ENCODE measurements around the gene DHX35. TPM values are rescaled to one million over a fixed set of nuclear protein-coding genes. Genes with fewer than 3 reads are reported as not detected.

DHX35 gene
- total RNA-seq, 1 experiment from 2014 or later, result 12.1 TPM

GRCh38 chr20:39016041-39016440 lies 53.9 kb downstream of the DHX35 start:
- DNase-seq (ENCODE audit: extremely low read depth, low read depth), result no peak

GRCh38 chr20:39016506-39016905 lies 54.4 kb downstream of the DHX35 start:
- no peak for DNase-seq (ENCODE audit: extremely low read depth, low read depth)

- no peak for DNase-seq (ENCODE audit: extremely low read depth, low read depth)
These were observed 56.9 kb downstream of the DHX35 start for GRCh38 chr20:39019027-39019426.

- no peak for DNase-seq (ENCODE audit: extremely low read depth, low read depth)
These were observed 57.7 kb downstream of the DHX35 start for GRCh38 chr20:39019805-39020325.

GRCh38 chr20:39021748-39022147 lies 59.6 kb downstream of the DHX35 start:
- no peak for DNase-seq (ENCODE audit: extremely low read depth, low read depth)

- no peak for DNase-seq (ENCODE audit: extremely low read depth, low read depth)
These were observed 63.7 kb downstream of the DHX35 start for GRCh38 chr20:39025883-39026282.

GRCh38 chr20:39029364-39029763 lies 67.2 kb downstream of the DHX35 start:
- DNase-seq (ENCODE audit: extremely low read depth, low read depth), result no peak

- no peak for DNase-seq (ENCODE audit: extremely low read depth, low read depth)
These were observed 70.9 kb downstream of the DHX35 start for GRCh38 chr20:39032997-39033396.

GRCh38 chr20:39036011-39036410 lies 73.9 kb downstream of the DHX35 start:
- DNase-seq (ENCODE audit: extremely low read depth, low read depth), result no peak

GRCh38 chr20:39036851-39037250 lies 74.7 kb downstream of the DHX35 start:
- no peak for DNase-seq (ENCODE audit: extremely low read depth, low read depth)

GRCh38 chr20:39038047-39038446 lies 75.9 kb downstream of the DHX35 start:
- DNase-seq (ENCODE audit: extremely low read depth, low read depth), result no peak

GRCh38 chr20:39038495-39038894 lies 76.4 kb downstream of the DHX35 start:
- no peak for DNase-seq (ENCODE audit: extremely low read depth, low read depth)

- no peak for DNase-seq (ENCODE audit: extremely low read depth, low read depth)
These were observed 77.1 kb downstream of the DHX35 start for GRCh38 chr20:39039261-39039660.

GRCh38 chr20:39040116-39040515 lies 78.0 kb downstream of the DHX35 start:
- DNase-seq (ENCODE audit: extremely low read depth, low read depth), result no peak

- no peak for DNase-seq (ENCODE audit: extremely low read depth, low read depth)
These were observed 78.9 kb downstream of the DHX35 start for GRCh38 chr20:39041067-39041466.

- DNase-seq (ENCODE audit: extremely low read depth, low read depth), result no peak
These were observed 80.4 kb downstream of the DHX35 start for GRCh38 chr20:39042279-39043150.

GRCh38 chr20:39044501-39044900 lies 82.4 kb downstream of the DHX35 start:
- no peak for DNase-seq (ENCODE audit: extremely low read depth, low read depth)

- no peak for DNase-seq (ENCODE audit: extremely low read depth, low read depth)
These were observed 83.5 kb downstream of the DHX35 start for GRCh38 chr20:39045676-39046075.

- DNase-seq (ENCODE audit: extremely low read depth, low read depth), result no peak
These were observed 85.4 kb downstream of the DHX35 start for GRCh38 chr20:39047417-39047985.

GRCh38 chr20:39048000-39048696 lies 86.0 kb downstream of the DHX35 start:
- DNase-seq (ENCODE audit: extremely low read depth, low read depth), result peak; percentile 74

- no peak for DNase-seq (ENCODE audit: extremely low read depth, low read depth)
These were observed 87.0 kb downstream of the DHX35 start for GRCh38 chr20:39049148-39049547.
